Stimulated activated CD4-positive, alpha-beta T cell treated with anti-CD3 and anti-CD28 coated beads, Interleukin-12 subunit alpha, Interleukin-12 subunit beta, amount 100 ng/mL, for 48 hours (primary cell): ENCODE results near the gene ASPSCR1.
"Not testable (repeated sequence)": the region's sequence is repeated elsewhere in the genome, so short reads cannot be mapped to it uniquely, and the experiment has no call there.

ENCODE experiments used
- DNase-seq, 3 donors: peaks; one replicate each; pipeline ENCODE4 v3.0.0-alpha.2; 2020; ENCODE audit warnings: low read depth in 2 of 3, low spot score in 1 of 3

Gene ASPSCR1

GRCh38 chr17:81980707-81981343 is 3.4 kb downstream of the ASPSCR1 start:
- no peak for DNase-seq

DNA sequence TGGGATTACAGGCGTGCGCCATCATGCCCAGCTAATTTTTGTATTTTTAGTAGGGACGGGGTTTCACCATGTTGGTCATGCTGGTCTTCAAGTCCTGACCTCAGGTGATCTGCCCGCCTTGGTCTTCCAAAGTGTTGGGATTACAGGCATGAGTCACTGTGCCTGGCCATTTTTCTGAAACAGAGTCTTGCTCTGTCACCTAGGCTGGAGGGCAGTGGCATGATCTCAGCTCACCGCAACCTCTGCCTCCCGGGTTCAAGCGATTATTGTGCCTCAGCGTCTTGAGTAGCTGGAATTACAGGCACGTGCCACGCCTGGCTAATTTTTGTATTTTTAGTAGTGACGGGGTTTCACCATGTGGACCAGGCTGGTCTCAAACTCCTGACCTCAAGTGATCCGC is 4.1 kb downstream of the ASPSCR1 start:
- not testable (repeated sequence) for DNase-seq

DNA sequence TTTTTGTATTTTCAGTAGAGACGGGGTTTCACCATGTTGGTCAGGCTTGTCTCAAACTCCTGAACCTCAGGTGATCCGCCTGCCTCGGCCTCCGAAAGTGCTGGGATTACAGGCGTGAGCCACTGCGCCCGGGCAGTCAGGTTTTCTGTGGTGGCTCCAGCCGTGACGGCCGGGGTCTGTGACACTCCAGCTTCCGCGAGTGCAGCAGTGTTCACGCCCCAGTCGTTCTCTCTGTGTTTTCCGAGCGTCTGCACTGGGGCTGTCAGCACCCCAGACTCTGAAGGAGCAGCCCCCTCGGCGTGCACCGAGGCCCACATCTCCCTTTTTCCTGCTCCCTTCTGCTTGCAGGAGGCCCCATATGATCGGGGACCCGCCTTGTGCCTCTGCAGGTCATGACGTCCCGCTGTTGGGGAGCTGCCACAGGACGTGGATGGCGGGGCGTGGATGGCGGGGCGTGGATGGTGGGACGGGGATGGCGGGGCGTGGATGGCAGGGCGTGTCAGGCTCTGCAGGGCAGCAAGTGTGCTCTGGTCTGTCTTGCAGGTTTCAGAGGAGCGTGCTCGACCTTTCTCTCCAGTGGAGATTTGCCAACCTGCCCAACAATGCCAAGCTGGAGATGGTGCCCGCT is 5.7 kb downstream of the ASPSCR1 start:
- DNase-seq = no peak

DNA sequence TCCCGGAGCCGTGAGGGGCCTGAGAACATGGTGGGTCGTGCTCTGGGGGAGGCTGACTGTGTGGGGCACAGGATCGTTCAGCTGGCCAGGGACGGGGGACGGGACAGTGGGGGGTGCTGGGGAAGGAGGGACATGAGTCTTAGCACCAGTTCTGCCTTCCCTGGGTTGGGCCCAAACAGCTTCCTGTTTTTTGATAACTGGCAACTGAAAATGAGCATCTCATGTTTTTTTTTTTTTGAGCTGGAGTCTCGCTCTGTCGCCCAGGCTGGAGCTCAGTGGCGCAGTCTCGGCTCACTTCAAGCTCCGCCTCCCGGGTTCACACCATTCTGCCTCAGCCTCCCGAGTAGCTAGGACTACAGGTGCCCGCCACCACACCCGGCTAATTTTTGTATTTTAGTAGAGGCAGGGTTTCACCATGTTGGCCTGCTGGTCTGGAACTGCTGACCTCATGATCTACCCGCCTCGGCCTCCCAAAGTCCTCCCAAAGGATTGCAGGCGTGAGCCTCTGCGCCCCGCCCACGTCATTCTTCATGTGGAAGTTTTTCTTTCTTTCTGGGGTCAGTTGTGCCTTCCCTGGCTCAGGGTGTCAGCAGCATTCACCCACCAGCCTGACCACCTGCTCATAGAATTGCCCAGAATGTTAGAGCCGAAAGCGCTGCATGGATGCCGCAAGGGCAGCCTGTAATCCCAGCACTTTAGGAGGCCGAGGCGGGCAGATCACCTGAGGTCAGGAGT is 6.4 kb downstream of the ASPSCR1 start:
- no peak for DNase-seq

DNA sequence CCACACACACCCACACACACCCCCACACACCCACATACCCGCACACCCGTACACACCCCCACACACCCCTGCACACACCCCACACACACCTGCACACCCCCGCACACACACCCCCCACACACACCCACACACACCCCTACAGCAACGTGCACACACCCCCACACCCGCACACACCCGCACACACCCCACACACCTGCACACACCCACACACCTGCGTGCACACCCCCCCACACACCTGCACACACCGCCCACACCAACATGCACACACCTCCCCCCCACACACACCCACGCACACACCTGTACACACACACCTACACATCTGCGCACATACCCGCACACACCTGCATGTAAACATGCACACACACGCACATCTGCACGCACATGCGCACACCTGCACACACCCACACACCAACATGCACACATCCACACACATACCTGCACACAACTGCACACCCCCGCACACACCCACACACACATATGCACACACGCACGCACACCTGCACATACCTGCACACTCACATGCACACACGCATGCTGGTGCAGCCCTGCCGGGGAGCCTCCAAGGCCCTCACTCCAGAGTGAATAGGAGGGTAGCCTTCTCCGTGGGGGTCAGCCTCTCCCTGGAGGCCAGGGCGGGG is 7.5 kb downstream of the ASPSCR1 start:
- DNase-seq = no peak

DNA sequence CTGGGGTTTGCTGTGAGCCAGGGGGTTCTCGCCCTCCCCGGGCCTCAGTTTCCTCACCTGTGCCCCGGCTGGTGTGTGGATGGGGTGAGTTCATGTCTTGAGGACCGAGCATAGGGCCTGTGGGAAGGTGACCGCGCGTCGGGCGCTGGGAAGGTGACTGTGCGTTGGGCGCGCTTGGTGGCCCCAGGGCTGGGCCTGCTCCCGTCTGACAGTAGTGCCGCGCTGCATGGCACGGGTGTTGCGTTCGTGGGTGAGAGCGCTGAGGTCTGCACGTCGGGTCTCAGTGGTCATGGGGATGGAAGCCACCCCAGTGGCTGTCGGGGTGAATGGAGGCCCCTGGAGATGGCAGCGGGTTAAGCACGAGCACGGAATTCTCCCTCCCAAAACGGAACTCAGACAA is 9.2 kb downstream of the ASPSCR1 start:
- DNase-seq = no peak

- no peak for DNase-seq
Measured at GRCh38 chr17:81987161-81987770, 9.8 kb downstream of the ASPSCR1 start.

DNA sequence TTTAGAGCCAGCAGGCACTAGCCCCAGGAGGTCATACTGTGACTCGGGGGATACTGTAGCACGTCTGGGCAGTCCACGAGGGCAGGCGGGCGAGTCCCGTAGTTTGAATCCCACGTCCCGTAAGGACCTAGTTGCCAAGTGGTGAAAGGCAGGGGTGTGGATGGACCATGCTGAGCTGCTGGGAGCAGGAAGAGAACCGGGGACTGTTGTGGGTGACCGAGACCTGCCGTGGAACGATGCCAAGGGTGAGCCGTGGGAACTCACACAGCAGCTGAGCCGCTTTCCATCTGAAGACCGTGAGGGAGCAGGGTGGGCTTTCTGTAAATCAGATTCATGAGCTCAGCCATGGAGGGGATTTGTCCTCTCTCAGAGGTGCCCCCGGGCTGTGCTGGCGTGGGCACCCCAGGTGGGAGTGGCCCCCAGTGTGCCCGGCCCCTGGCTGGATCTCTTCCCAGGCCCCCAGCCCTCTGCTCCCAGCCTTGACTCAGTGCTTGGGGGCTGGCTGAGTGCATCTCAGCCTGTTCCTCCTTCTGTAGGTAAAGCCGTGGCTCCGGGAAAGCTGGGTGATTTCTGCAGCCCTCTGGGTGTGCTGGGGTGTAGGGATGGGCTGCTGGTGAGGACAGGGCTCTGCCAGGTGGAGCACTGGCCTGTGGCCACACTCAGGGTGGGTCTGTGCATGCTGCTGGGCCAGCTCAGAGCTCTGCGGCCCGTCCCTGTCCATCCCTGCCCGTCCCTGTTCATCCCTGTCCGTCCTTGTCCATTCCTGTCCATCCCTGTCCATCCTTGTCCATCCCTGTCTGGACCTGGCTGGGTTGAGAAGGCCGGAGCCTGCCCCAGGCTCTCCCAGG is 13.6 kb downstream of the ASPSCR1 start:
- no peak for DNase-seq

- no peak for DNase-seq
Measured at GRCh38 chr17:81991684-81992305, 14.4 kb downstream of the ASPSCR1 start.

GRCh38 chr17:81992306-81993102 is 15.1 kb downstream of the ASPSCR1 start:
- no peak for DNase-seq

DNA sequence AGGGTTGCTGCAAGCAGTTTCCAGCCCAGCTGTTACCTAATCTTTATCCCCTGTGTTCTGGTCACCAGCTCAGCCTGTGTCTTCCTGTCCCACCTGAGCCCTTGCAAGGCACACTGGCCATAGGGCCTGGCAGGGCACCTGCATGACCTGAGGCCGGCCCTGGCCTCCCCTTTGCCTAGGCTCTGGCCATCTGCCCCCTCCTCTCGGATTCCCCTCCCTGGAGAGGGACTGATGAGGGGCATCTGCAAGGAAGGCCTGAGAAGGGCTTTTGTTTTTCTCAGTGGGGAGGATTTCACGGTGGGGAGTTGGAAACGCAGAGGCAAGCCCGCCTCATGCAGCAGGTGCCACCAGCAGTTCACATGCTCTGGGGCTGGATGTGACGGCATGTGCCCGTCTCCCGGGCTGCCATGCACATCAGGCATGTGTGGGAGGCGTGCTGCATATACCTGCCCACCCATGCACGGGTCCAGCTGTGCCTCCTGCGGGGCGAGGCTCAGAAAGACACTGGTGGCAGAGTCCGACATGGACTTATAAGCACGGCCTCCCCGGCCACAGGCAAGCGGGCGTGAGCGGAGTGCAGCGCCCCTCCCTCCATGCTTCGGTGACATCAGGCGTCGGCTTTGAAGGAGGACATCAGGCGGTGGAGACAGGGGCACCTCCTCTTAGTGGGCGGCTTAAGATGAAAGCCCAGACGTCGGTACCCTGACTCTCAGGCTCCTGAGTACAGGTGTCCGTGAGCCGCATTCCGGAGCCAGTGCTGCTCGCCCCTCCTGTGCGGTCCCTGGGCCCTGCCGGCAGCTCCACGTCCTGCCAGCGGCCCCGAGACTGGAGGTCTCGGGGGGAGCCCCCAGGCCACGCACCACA is 16.5 kb downstream of the ASPSCR1 start:
- DNase-seq = no peak

GRCh38 chr17:81994593-81995462 is 17.4 kb downstream of the ASPSCR1 start:
- no peak for DNase-seq

DNA sequence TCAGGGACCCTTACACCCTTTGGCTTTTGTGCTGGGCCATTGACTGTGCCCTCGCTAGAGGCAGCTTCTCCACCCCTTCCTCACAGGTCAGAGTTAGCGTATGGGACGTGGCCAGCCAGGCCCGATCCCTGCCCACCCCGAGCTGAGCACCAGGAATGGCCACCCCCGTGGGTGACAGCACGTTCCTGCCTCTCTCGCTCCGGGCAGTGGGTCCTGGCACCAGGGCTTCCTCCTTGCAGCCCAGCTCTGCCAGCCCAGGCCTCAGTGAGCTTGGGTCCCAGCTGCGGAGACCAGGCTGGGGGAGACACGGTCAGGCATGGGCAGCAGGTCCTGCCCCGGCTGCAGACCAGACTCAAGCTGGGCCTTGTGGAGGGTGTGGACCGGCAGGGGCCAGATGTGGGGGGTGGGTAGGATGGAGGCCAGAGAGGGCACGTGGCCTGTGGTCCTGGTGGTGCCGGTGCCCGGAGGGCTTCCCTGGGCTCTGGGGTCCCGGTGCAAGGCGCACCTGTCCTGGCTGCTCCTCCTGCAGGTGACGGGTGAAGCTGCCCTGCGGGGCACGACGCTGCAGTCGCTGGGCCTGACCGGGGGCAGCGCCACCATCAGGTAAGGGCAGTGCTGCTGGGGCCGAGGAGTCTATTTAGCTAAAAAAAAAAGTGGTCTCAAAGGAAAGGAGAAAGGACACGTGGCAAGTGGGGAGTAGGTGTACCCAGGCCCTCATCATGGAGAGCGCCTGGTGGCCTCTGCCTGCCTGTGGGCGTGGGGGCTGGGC is 18.2 kb downstream of the ASPSCR1 start:
- no peak for DNase-seq

GRCh38 chr17:81996232-81996756 is 18.9 kb downstream of the ASPSCR1 start:
- DNase-seq = no peak

- no peak for DNase-seq
Measured at GRCh38 chr17:81996757-81997441, 19.5 kb downstream of the ASPSCR1 start.

- DNase-seq = no peak
Measured at GRCh38 chr17:81998212-81998611, 20.8 kb downstream of the ASPSCR1 start.
